RWPE1 (cell line): ENCODE measurements around the gene NDUFB10.

Experiments
- CTCF ChIA-PET: fragments of 350-600 bp; sonication (Branson Sonifier 250); formaldehyde crosslinking; extraction: SDS; loops from one replicate; lab custom pipeline; 2021; lab: Yijun Ruan, JAX
- POLR2A ChIA-PET: fragments of 400-600 bp; formaldehyde crosslinking; extraction: SDS; loops from one replicate; lab custom pipeline; 2020; ENCODE audit warnings: antibody characterized with exemption; ENCODE audit not compliant: low non-redundant PET; lab: Yijun Ruan, JAX
- DNase-seq: peaks from one replicate; pipeline ENCODE4 v3.0.0; 2012; ENCODE audit warnings: low spot score
- H3K27ac ChIP-seq: fragments of 450-650 bp; 2 replicates; pipeline ENCODE4 v1.5.1; 2017
- CTCF ChIP-seq: fragments of 450-650 bp; conservative IDR thresholded peaks from 2 replicates; pipeline ENCODE4 v1.5.1; 2017; ENCODE audit warnings: low read depth, mild to moderate bottlenecking

The NDUFB10 gene

GRCh38 chr16:2004795-2005517, 45.6 kb downstream of the NDUFB10 start:
- ChIA-PET POLR2A (interaction anchor here (0.7 kb wide), 1 partner anchor 12 kb away, joined by 3 read pairs; no protein-coding TSS in a partner anchor), CTCF (interaction anchor here (0.6 to 2.5 kb wide), 4 partner anchors 136 to 202 kb away, joined by 3 to 17 read pairs (median 4); no protein-coding TSS in a partner anchor)
- peak overlapping the region; percentile 98 for H3K27ac ChIP-seq

GRCh38 chr16:2005646-2006045, 46.3 kb downstream of the NDUFB10 start:
- H3K27ac ChIP-seq: peak overlapping the region; percentile 98
- ChIA-PET POLR2A (no interaction called here), CTCF (interaction anchor here (0.5 to 2.5 kb wide), 2 partner anchors 135 to 163 kb away, joined by 3 to 17 read pairs; no protein-coding TSS in a partner anchor)
- DNase-seq: no peak
- TF ChIP-seq CTCF: no peak

More at GRCh38 chr16:2004795-2005517, 45.6 kb downstream of the NDUFB10 start:
- DNase-seq: no peak
- no peak for TF ChIP-seq CTCF

- DNase-seq: no peak
- ChIA-PET POLR2A (no interaction called here), CTCF (no interaction called here)
- TF ChIP-seq CTCF: no peak
- H3K27ac ChIP-seq: peak overlapping the region; percentile 98
Observed at GRCh38 chr16:2006317-2006716, 47.0 kb downstream of the NDUFB10 start.

GRCh38 chr16:2007081-2007836, 47.9 kb downstream of the NDUFB10 start:
- ChIA-PET CTCF (interaction anchor here (0.6 kb wide), 3 partner anchors 14 to 58 kb away, joined by 3 read pairs; no protein-coding TSS in a partner anchor), POLR2A (interaction anchor here (0.6 to 1.2 kb wide), 3 partner anchors 14 to 148 kb away, joined by 3 to 8 read pairs (median 3); partner anchors contain the start of genes RPS2 and TRAF7)
- DNase-seq: no peak
- no peak for TF ChIP-seq CTCF
- peak overlapping the region; percentile 98 for H3K27ac ChIP-seq

- peak; percentile 88 for DNase-seq
- POLR2A ChIA-PET: interaction anchor here (0.6 to 1.2 kb wide), 6 partner anchors 13 to 147 kb away, joined by 3 to 8 read pairs (median 3); partner anchors contain the start of genes RPS2 and TRAF7
- peak overlapping the region; percentile 98 for H3K27ac ChIP-seq
- TF ChIP-seq CTCF: no peak
- CTCF ChIA-PET: interaction anchor here (0.6 kb wide), 1 partner anchor 40 kb away, joined by 3 read pairs; no protein-coding TSS in a partner anchor
Observed at GRCh38 chr16:2008009-2008526, 48.7 kb downstream of the NDUFB10 start.
